ENCODE measurements around the gene KRT8. TPM values are rescaled to one million over a fixed set of nuclear protein-coding genes. Genes with fewer than 3 reads are reported as not detected.
A peak's percentile ranks its signal among the peaks of the same experiment; 100 is the strongest.
"Not testable (repeated sequence)": the region's sequence is repeated elsewhere in the genome, so short reads cannot be mapped to it uniquely, and the experiment has no call there.

KRT8 gene
- total RNA-seq, 4 donors from 2014 or later = 18.1 to 96.0 (median 58.2) TPM

DNA sequence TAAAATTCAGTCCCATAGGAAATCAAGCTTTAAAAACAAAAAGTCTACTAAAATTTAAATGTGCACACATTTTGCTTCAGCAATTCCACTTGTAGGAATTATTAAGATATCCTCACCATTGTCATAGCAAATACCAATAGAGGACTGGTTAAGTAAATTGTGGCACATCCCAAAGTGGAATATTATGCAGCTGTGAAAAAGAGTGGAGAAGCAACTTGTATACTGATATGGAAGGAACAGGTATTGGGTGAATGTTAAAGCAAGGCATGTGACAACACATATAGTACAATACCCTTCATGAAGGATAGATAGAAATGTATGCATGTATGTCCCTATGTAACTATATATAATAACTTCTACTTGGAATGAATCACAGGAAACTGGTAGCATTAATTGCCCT lies 11.9 kb downstream of the KRT8 start:
- no peak for DNase-seq (ENCODE audit: low spot score in 2 of 2)
- H3K4me3 ChIP-seq (ENCODE audit: low read depth, poor library complexity, severe bottlenecking) = no peak overlapping the region
- TF ChIP-seq POLR2A (IDR thresholded peaks at IDR 0.05) = no peak
- TF ChIP-seq, protein P1, sequence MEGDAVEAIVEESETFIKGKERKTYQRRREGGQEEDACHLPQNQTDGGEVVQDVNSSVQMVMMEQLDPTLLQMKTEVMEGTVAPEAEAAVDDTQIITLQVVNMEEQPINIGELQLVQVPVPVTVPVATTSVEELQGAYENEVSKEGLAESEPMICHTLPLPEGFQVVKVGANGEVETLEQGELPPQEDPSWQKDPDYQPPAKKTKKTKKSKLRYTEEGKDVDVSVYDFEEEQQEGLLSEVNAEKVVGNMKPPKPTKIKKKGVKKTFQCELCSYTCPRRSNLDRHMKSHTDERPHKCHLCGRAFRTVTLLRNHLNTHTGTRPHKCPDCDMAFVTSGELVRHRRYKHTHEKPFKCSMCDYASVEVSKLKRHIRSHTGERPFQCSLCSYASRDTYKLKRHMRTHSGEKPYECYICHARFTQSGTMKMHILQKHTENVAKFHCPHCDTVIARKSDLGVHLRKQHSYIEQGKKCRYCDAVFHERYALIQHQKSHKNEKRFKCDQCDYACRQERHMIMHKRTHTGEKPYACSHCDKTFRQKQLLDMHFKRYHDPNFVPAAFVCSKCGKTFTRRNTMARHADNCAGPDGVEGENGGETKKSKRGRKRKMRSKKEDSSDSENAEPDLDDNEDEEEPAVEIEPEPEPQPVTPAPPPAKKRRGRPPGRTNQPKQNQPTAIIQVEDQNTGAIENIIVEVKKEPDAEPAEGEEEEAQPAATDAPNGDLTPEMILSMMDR (IDR thresholded peaks at IDR 0.05) = no peak
- intact Hi-C loops (cut with DNase I; ENCODE audit: low total_unique reads) = no loop called here

DNA sequence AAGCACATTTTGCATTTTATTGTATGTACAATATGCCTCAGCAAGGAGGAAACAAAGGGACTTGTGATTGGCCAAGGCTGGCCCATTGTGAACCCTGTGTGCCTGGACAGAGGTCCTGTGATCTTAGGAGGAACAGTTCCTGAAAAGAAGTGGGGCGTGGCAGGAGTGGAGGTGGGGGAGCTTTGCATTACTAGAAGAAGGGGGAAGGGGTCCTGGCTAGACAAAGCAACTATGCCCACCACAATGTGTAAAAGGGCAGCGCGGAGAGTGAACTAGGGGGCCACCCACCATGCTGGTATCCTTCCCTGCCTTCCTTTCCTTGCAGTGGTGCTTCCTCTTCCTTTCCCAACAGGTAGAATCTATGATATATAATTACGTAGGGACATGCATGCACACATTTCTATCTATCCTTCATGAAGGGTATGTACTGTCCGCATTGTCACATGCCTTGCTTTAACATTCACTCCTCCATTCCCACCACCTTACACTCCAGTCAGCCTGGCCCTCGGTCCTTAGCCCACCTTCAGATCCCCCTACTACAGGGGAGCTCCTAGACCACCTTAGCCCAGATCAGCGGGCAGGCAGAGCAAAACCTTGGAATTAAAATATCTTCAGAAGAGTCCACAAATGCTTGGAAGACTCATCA lies 12.5 kb downstream of the KRT8 start:
- 85 to 88% methylated on average over 7 of the region's 7 CpGs for WGBS, 2 donors
- intact Hi-C loops (cut with DNase I; ENCODE audit: low total_unique reads) = no loop called here

DNA sequence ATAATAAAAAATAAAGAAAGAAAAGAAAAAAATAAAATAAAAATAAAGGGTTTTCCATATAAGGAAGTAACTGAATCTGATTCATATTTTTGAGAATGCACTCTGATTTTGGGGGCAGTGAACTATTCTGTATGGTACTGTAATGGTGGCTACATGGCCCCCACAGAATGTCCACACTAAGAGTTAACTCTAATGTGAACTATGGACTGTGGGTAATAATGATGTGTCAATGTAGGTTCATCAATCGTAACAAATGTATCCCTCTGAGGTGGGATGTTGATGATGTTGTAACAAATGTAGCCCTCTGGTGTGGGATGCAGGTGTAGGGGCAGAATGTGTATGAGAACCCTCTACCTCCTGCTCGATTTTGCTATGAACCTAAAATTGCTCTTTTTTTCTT lies 13.8 kb downstream of the KRT8 start:
- intact Hi-C loops (cut with DNase I; ENCODE audit: low total_unique reads) = no loop called here
- WGBS, 2 donors = 54 to 62% methylated on average over 2 of the region's 2 CpGs
- DNase-seq (ENCODE audit: low spot score in 2 of 2) = no peak
- TF ChIP-seq, protein P1 (IDR thresholded peaks at IDR 0.05) = no peak
- TF ChIP-seq POLR2A (IDR thresholded peaks at IDR 0.05) = no peak
- no peak overlapping the region for H3K4me3 ChIP-seq (ENCODE audit: low read depth, poor library complexity, severe bottlenecking)

More for the DNA sequence above, 12.5 kb downstream of the KRT8 start:
- DNase-seq (ENCODE audit: low spot score in 2 of 2) = no peak
- no peak overlapping the region for H3K4me3 ChIP-seq (ENCODE audit: low read depth, poor library complexity, severe bottlenecking)
- TF ChIP-seq POLR2A (IDR thresholded peaks at IDR 0.05) = no peak
- TF ChIP-seq, protein P1 (IDR thresholded peaks at IDR 0.05) = no peak

DNA sequence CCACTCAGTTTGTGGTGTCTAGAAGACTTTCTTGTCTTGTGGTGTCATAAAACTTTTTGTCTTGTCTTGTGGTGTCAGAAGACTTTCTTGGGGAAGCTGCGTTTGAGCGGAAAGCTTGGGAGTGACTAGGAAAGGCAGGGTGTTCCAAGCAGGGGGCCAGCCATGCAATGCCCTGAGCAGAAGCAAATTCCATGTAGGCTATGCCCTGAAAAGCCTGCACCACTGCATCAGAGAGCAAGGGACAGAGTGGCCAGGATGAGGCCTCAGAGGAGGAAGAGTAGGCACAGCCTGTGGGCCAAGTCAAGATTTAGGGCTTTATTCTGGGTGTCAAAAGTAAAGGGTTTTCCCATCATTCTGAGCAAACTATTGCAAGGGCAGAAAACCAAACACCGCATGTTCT lies 14.5 kb downstream of the KRT8 start:
- DNase-seq (ENCODE audit: low spot score in 2 of 2) = no peak
- no peak overlapping the region for H3K4me3 ChIP-seq (ENCODE audit: low read depth, poor library complexity, severe bottlenecking)
- intact Hi-C loops (cut with DNase I; ENCODE audit: low total_unique reads) = no loop called here
- WGBS, 2 donors = 85 to 96% methylated on average over 3 of the region's 3 CpGs
- no peak for TF ChIP-seq POLR2A (IDR thresholded peaks at IDR 0.05)

DNA sequence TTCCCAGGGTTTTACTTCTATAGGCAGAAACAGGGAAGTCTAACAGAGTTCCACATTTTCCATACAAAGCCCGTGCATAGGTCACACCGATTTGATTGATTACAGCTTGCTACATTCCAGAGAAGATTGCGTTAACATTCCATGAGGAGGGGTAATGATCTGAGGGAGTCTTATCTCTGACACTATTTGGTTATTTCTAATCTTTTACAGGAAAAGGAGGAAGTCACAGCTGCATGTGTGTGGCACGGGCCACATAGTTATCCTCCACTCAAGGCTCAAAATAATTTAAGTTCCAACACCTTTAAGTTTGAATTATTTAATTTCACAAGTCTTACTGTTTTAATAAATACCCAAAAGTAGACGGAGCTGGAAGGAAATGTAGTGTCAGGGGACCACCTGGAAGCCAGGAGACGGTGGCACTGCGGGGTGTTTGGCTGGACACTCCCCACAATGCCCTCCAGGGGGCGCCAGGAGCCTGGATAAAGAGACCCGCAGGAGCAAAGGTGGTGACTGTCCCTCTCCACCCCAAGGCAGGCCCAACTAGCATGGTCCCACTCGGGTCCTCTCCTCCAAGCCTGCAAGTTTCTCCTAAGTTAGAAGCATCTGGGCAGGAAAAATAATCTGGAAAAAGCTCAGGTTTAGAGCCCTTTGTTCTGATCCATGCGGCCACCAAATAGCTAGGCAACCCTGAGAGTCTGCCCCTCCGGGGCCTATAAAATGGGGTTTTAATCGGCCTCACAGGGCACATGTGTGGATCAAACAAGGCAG lies 20.2 kb downstream of the KRT8 start:
- no peak overlapping the region for H3K4me3 ChIP-seq (ENCODE audit: low read depth, poor library complexity, severe bottlenecking)
- 28 to 35% methylated on average over 13 of the region's 13 CpGs for WGBS, 2 donors
- intact Hi-C loops (cut with DNase I; ENCODE audit: low total_unique reads) = loop anchor here (2.0 to 5.0 kb wide), 3 partner anchors 96 to 512 kb away; no protein-coding TSS in a partner anchor
- DNase-seq (ENCODE audit: low spot score in 2 of 2) = peak; percentile 61 to 95
- TF ChIP-seq, protein P1 (IDR thresholded peaks at IDR 0.05) = peak in 1 of 3 donors; percentile 85
- no peak for TF ChIP-seq POLR2A (IDR thresholded peaks at IDR 0.05)

DNA sequence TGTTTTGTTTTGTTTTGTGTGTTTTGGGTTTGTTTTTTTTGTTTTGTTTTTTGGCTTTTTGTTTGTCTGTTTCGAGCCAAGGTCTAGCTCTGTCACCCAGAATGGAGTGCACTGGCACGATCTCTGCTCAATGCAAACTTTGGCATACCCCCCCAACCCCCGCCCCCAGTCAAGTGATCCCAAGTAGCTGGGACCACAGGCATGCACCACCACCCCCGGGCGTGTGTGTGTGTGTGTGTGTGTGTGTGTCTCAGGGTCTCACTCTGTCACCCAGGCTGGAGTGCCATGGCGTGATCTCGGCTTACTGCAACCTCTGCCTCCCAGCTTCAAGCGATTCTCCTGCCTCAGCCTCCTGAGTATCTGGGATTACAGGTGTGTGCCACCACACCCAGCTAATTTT lies 24.4 kb downstream of the KRT8 start:
- intact Hi-C loops (cut with DNase I; ENCODE audit: low total_unique reads) = loop anchor here (5.0 kb wide), 2 partner anchors 298 to 508 kb away; no protein-coding TSS in a partner anchor
- WGBS, 2 donors = 63 to 71% methylated on average over 8 of the region's 8 CpGs
- H3K4me3 ChIP-seq (ENCODE audit: low read depth, poor library complexity, severe bottlenecking); DNase-seq (ENCODE audit: low spot score in 2 of 2): not testable (repeated sequence)

Measured in lower leg skin (tissue), 4 donors.